ENCODE data around the gene TOPBP1.

DNA sequence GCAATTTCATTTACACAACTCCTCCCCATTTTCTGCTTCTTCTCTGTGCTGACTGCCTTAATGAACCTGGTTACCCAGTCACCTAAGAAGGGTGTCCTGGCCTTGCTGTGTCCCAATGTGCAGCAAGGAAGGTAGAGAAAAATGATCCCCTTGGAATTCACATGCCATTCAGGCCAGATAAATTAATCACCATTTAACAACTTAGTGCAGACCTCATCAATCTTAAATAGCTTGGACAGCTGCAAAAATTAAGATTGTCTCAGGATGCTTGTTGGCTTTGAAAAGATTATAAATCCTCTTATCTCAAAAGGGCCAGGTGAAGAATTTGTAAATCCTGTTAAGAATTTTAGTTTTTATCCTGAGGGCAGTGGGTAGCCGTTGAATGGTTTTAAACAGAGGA, 97.9 kb downstream of the TOPBP1 start:
- no peak for TF ChIP-seq GATA3 (IDR thresholded peaks at IDR 0.05; ENCODE audit: low read depth, low read length)
- TF ChIP-seq GATA2 (IDR thresholded peaks at IDR 0.05; ENCODE audit: low read depth, low read length): no peak

Measured in SH-SY5Y (cell line).